ENCODE results near the gene DHX40. TPM values are rescaled to one million over a fixed set of nuclear protein-coding genes. Genes with fewer than 3 reads are reported as not detected.
A peak's percentile ranks its signal among the peaks of the same experiment; 100 is the strongest.

The DHX40 gene
- polyA plus RNA-seq, 1 of the 3 experiments (the other 2 are of a cell fraction) = 33.8 TPM

DNA sequence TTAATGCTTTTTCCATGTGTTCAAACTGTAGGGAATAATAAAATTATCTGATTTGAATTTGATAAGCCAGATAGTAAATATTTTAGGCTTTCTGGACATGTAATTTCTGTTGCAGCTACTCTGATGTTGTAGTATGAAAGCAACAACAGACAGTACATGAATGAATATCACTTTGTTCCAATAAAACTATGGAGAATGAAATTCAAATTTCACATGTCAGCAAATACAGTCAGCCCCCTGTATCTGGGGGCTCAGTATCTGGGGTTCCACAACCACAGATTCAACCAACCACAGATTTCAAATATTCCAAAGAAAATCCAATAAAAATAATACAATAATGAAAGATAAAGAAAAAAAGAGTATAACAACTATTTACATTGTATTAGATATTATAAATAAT, 46.1 kb downstream of the DHX40 start (continued):
- TF ChIP-seq SMC3 (IDR thresholded peaks at IDR 0.05; ENCODE audit: low read depth, low read length) = no peak

DNA sequence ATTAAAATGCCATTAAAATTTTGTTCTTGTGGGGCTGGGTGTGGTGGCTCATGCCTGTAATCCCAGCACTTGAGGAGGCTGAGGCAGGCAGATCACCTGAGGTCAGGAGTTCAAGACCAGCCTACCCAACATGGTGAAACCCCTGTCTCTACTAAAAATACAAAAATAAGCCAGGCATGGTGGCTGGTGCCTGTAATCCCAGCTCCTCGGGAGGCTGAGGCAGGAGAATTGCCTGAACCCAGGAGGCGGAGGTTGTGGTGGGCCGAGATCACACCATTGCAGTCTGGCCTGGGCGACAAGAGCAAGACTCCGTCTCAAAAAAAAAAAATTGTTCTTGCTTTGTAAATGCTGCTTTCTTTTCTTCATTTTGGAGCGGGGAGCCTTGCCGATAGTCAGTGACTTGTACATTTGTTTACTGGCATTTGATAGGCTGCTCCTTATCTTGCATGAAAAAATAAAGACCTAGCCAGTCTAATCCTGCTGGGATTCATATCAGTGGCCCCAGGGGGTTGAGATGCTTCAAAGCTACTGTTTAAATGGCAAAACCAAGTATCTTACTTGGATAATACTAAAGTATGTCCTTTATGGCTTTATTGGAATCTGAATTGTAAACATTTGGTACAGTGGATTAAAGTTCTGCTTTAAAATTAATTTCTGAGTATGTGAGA, 51.0 kb downstream of the DHX40 start:
- Histone ChIP-seq H4K20me1 (ENCODE audit: insufficient read depth) (peaks cover 8% of the 10 kb centered on the region), H3K36me3 (replicated peaks in 1 of 2; ENCODE audit: control insufficient read depth in 1 of 2, insufficient read depth in 2 of 2, low read length in 1 of 2) (peaks cover 5 to 12% of the 10 kb centered on the region in 2 experiments), H3K4me2 (no peak overlapping the region), H3K79me2 (ENCODE audit: insufficient read depth) (peaks cover 44% of the 10 kb centered on the region), H3K9ac (no peak overlapping the region), H2AFZ (ENCODE audit: low read depth) (no peak overlapping the region), H3K4me3 (ENCODE audit: low read depth in 2 of 2, low read length in 1 of 2) (no peak overlapping the region), H3F3A (replicated peaks; ENCODE audit: insufficient read depth) (peaks cover 16% of the 10 kb centered on the region), H3K9me2 (no peaks in the 10 kb centered on the region), H3K4me1 (ENCODE audit: control insufficient read depth in 1 of 2, insufficient read depth in 2 of 2, low read depth in 1 of 2, low read length in 1 of 2) (peaks cover 8 to 11% of the 10 kb centered on the region in 2 experiments; a peak in 3 of 4 replicates), H3K27me3 (ENCODE audit: insufficient read depth) (no peaks in the 10 kb centered on the region), H3K27ac (ENCODE audit: low read depth in 2 of 2, low read length in 1 of 2) (no peak overlapping the region), H3K9me3 (no peaks in the 10 kb centered on the region)
- 94% methylated on average over 7 of the region's 7 CpGs for WGBS (ENCODE audit: low lambda C conversion rate)
- ChIA-PET CTCF (interaction anchor here (1.5 to 1.7 kb wide), 4 partner anchors 8 to 306 kb away, joined by 3 to 7 read pairs (median 6); no protein-coding TSS in a partner anchor), POLR2A (interaction anchor here (0.6 kb wide), 1 partner anchor 42 kb away, joined by 4 read pairs; no protein-coding TSS in a partner anchor)
- DNase-seq = no peak
- TF ChIP-seq EP300 (IDR thresholded peaks at IDR 0.05; ENCODE audit: borderline replicate concordance in 1 of 2, low read depth in 1 of 2, low read length in 1 of 2) (no peak), CHD2 (IDR thresholded peaks at IDR 0.05; ENCODE audit: low read length, partially characterized antibody) (no peak), MEF2A (IDR thresholded peaks at IDR 0.05; ENCODE audit: borderline replicate concordance, low read depth) (no peak), REST (IDR thresholded peaks at IDR 0.05; ENCODE audit: low read depth, low read length) (no peak), GABPA (IDR thresholded peaks at IDR 0.05; ENCODE audit: low read depth) (no peak)

- Histone ChIP-seq H3K79me2 (ENCODE audit: insufficient read depth) (peaks cover 52% of the 10 kb centered on the region), H3K9ac (peak overlapping the region; percentile 99), H3K9me2 (no peaks in the 10 kb centered on the region), H2AFZ (ENCODE audit: low read depth) (peak overlapping the region; percentile 38; the same call in 1 of the 2 replicates), H3K4me2 (peak overlapping the region; percentile 92), H3K4me3 (ENCODE audit: low read depth in 2 of 2, low read length in 1 of 2) (peak overlapping the region in 1 of 2 experiments; percentile 94; a peak in 2 of 4 replicates), H3K9me3 (no peaks in the 10 kb centered on the region), H3K4me1 (ENCODE audit: control insufficient read depth in 1 of 2, insufficient read depth in 2 of 2, low read depth in 1 of 2, low read length in 1 of 2) (peaks cover 12 to 19% of the 10 kb centered on the region in 2 experiments; a peak in 3 of 4 replicates), H3F3A (replicated peaks; ENCODE audit: insufficient read depth) (peaks cover 13% of the 10 kb centered on the region), H3K27ac (ENCODE audit: low read depth in 2 of 2, low read length in 1 of 2) (peak overlapping the region; percentile 98 to 99; a peak in 3 of 4 replicates), H3K27me3 (ENCODE audit: insufficient read depth) (no peaks in the 10 kb centered on the region), H4K20me1 (ENCODE audit: insufficient read depth) (peaks cover 17% of the 10 kb centered on the region), H3K36me3 (replicated peaks in 1 of 2; ENCODE audit: control insufficient read depth in 1 of 2, insufficient read depth in 2 of 2, low read length in 1 of 2) (peaks cover 10 to 17% of the 10 kb centered on the region in 2 experiments)
- ChIA-PET POLR2A (interaction anchor here (0.8 kb wide), 1 partner anchor 25 kb away, joined by 3 read pairs; no protein-coding TSS in a partner anchor), CTCF (interaction anchor here (0.7 to 2.0 kb wide), 5 partner anchors 9 to 306 kb away, joined by 3 to 8 read pairs (median 7); no protein-coding TSS in a partner anchor)
- no peak for DNase-seq
- TF ChIP-seq TAF1 (IDR thresholded peaks at IDR 0.05; ENCODE audit: borderline replicate concordance, low read depth, low read length) (no peak), MXI1 (IDR thresholded peaks at IDR 0.05; ENCODE audit: low read depth, low read length) (0 out of 2 replicates have a peak, but pooled peaks have one; percentile 18), CTCF (IDR thresholded peaks at IDR 0.05) (no peak)
- WGBS (ENCODE audit: low lambda C conversion rate) = 100% methylated on average over 1 of the region's 1 CpG
Measured at GRCh38 chr17:59617156-59617732, 51.8 kb downstream of the DHX40 start.

Measured in SK-N-SH (cell line).